GM12878 (cell line): ENCODE results near the gene SARM1. TPM values are rescaled to one million over a fixed set of nuclear protein-coding genes. Genes with fewer than 3 reads are reported as not detected.

Experiments used
- ATAC-seq: fragments of 200-7000 bp; cut with Tn5 transposase; 3 replicates; pipeline ENCODE4 v1.9.1; 2020; ENCODE audit warnings: mild to moderate bottlenecking, moderate library complexity
- BruUV-seq: library from RNA; stranded (reverse); fragments of 400-500 nt; replicated peaks from 2 replicates; lab custom pipeline; 2021; lab: Mats Ljungman, UMichigan
- CTCF ChIA-PET: fragments of 300-600 bp; sonication (Branson Sonifier 250); formaldehyde crosslinking; extraction: SDS; loops from one replicate; lab custom pipeline; 2021; ENCODE audit warnings: inconsistent platforms; lab: Yijun Ruan, JAX
- POLR2A ChIA-PET: fragments of 350-600 bp; formaldehyde crosslinking; extraction: SDS; loops from one replicate; lab custom pipeline; 2021; ENCODE audit warnings: inconsistent platforms; lab: Charles Lee
- RAD21 ChIA-PET: fragments of 300-600 bp; sonication (Branson Sonifier 250); formaldehyde crosslinking; loops from one replicate; lab custom pipeline; 2023; ENCODE audit warnings: antibody characterized with exemption; ENCODE audit not compliant: unreplicated experiment; lab: Charles Lee
- SMC1A ChIA-PET: fragments of 300-600 bp; sonication (Branson Sonifier 250); formaldehyde crosslinking; loops from one replicate; lab custom pipeline; 2023; ENCODE audit not compliant: unreplicated experiment, uncharacterized antibody; lab: Charles Lee
- DNase-seq: peaks from one replicate; pipeline ENCODE4 v3.0.0-alpha.2; 2011; ENCODE audit warnings: low read depth, low spot score
- FAIRE-seq: peaks from 3 replicates; lab custom pipeline; 2011; peaks lifted over from hg19 to GRCh38; lab: Jason Lieb, UNC
- H2AFZ ChIP-seq: 2 replicates; pipeline ENCODE4 v1.6.0; 2011; ENCODE audit warnings: low read depth, low read length, control low read depth; ENCODE audit not compliant: control insufficient read depth
- H3K27ac ChIP-seq: 2 replicates; pipeline ENCODE4 v1.5.1; 2011; ENCODE audit warnings: control low read depth; ENCODE audit not compliant: control insufficient read depth, insufficient read depth
- H3K27me3 ChIP-seq, 2 experiments: replicated peaks in 1 of 2; 2 replicates each; pipeline versions ENCODE4 v1.6.0 to v1.6.1; 2011; ENCODE audit warnings: low read length in 1 of 2; ENCODE audit not compliant: control insufficient read depth in 2 of 2, insufficient read depth in 2 of 2
- H3K36me3 ChIP-seq, 2 experiments: 2 replicates each; pipeline ENCODE4 v1.5.1; 2011; ENCODE audit warnings: low read length in 1 of 2; ENCODE audit not compliant: control insufficient read depth in 2 of 2, insufficient read depth in 2 of 2
- H3K4me1 ChIP-seq: 2 replicates; pipeline ENCODE4 v1.6.1; 2011; ENCODE audit warnings: mild to moderate bottlenecking, low read length, moderate library complexity, mixed read lengths; ENCODE audit not compliant: control insufficient read depth, insufficient read depth
- H3K4me2 ChIP-seq: 2 replicates; pipeline ENCODE4 v1.6.0; 2011; ENCODE audit warnings: control low read depth; ENCODE audit not compliant: control insufficient read depth, insufficient read depth
- H3K4me3 ChIP-seq: fragments of 200-600 bp; sonication (generic); 2 replicates; pipeline ENCODE4 v1.5.1; 2016
- H3K79me2 ChIP-seq: 2 replicates; pipeline ENCODE4 v1.6.0; 2011; ENCODE audit warnings: low read length; ENCODE audit not compliant: control insufficient read depth, insufficient read depth
- H3K9ac ChIP-seq: 2 replicates; pipeline ENCODE4 v1.8.0; 2011; ENCODE audit warnings: low read length, control low read depth, mixed read lengths; ENCODE audit not compliant: control insufficient read depth, insufficient read depth
- H3K9me3 ChIP-seq: replicated peaks from 3 replicates; pipeline ENCODE4 v1.5.1; 2011; ENCODE audit warnings: mild to moderate bottlenecking, low read length; ENCODE audit not compliant: control insufficient read depth, insufficient read depth
- H4K20me1 ChIP-seq: 2 replicates; pipeline ENCODE4 v1.6.0; 2011; ENCODE audit not compliant: control insufficient read depth, insufficient read depth
- ATF2 ChIP-seq: IDR thresholded peaks from 2 replicates; pipeline ENCODE4 v1.6.1; 2012; ENCODE audit warnings: low read length, inconsistent platforms
- ATF7 ChIP-seq: fragments of 450-650 bp; IDR thresholded peaks from 2 replicates; pipeline ENCODE4 v1.6.1; 2016; ENCODE audit warnings: low read depth, mild to moderate bottlenecking
- BMI1 ChIP-seq: fragments of 450-650 bp; IDR thresholded peaks from 2 replicates; pipeline ENCODE4 v1.6.1; 2016; ENCODE audit warnings: mild to moderate bottlenecking, moderate library complexity, borderline replicate concordance
- DPF2 ChIP-seq: fragments of 450-650 bp; IDR thresholded peaks from 2 replicates; pipeline ENCODE4 v1.6.1; 2017; ENCODE audit warnings: mild to moderate bottlenecking
- HCFC1 ChIP-seq: fragments of 150-350 bp; IDR thresholded peaks from 2 replicates; pipeline ENCODE4 v1.6.1; 2014; ENCODE audit warnings: low read length
- IKZF1 ChIP-seq: fragments of 450-650 bp; conservative IDR thresholded peaks from 2 replicates; pipeline ENCODE4 v1.6.1; 2017; ENCODE audit warnings: antibody characterized with exemption, mild to moderate bottlenecking
- IRF5 ChIP-seq: fragments of 450-650 bp; IDR thresholded peaks from 2 replicates; pipeline ENCODE4 v1.6.1; 2017; ENCODE audit warnings: borderline replicate concordance
- KLF5 ChIP-seq: fragments of 450-650 bp; IDR thresholded peaks from 2 replicates; pipeline ENCODE4 v1.6.1; 2014; ENCODE audit warnings: mild to moderate bottlenecking; ENCODE audit not compliant: partially characterized antibody
- RAD51 ChIP-seq: fragments of 450-650 bp; IDR thresholded peaks from 2 replicates; pipeline ENCODE4 v1.6.1; 2016; ENCODE audit warnings: moderate library complexity, mild to moderate bottlenecking, inconsistent platforms
- SIX5 ChIP-seq: IDR thresholded peaks from 2 replicates; pipeline ENCODE4 v1.6.1; 2011; ENCODE audit warnings: mild to moderate bottlenecking, low read depth, low read length, moderate library complexity; ENCODE audit not compliant: severe bottlenecking
- SMAD1 ChIP-seq: fragments of 450-650 bp; IDR thresholded peaks from 2 replicates; pipeline ENCODE4 v1.6.1; 2018; ENCODE audit warnings: mild to moderate bottlenecking, low read depth; ENCODE audit not compliant: partially characterized antibody
- SMAD5 ChIP-seq: IDR thresholded peaks from 2 replicates; pipeline ENCODE4 v1.6.1; 2016; ENCODE audit warnings: antibody characterized with exemption, low read depth
- SMC3 ChIP-seq: IDR thresholded peaks from 2 replicates; pipeline ENCODE4 v1.6.1; 2011; ENCODE audit warnings: low read length, improper control_type of control experiment, borderline replicate concordance
- SREBF2 ChIP-seq: IDR thresholded peaks from 2 replicates; pipeline ENCODE4 v1.6.1; 2012; ENCODE audit warnings: mild to moderate bottlenecking, low read length
- SRF ChIP-seq, 2 experiments: IDR thresholded peaks; 2 replicates each; pipeline ENCODE4 v1.6.1; 2011; ENCODE audit warnings: low read depth in 2 of 2, low read length in 2 of 2, mild to moderate bottlenecking in 1 of 2, moderate library complexity in 1 of 2
- ZBED1 ChIP-seq: IDR thresholded peaks from 2 replicates; pipeline ENCODE4 v1.6.1; 2016; ENCODE audit warnings: borderline replicate concordance
- ZSCAN29 ChIP-seq: fragments of 450-650 bp; IDR thresholded peaks from 2 replicates; pipeline ENCODE4 v1.6.1; 2017; ENCODE audit warnings: mild to moderate bottlenecking, moderate library complexity
- WGBS: methylation state at CpG from one replicate; pipeline ENCODE4 v1.1.6; 2016; ENCODE audit warnings: low lambda C conversion rate; ENCODE audit not compliant: insufficient replicate concordance, insufficient coverage; ENCODE audit errors: missing lambda C conversion rate; 5-methylcytosine and 5-hydroxymethylcytosine counted together
- in situ Hi-C: fragments of 300-500 bp; cut with MboI; formaldehyde crosslinking; loops from 9 replicates; pipeline ENCODE4 v1.14.3; 2018; ENCODE audit warnings: mixed read lengths
- intact Hi-C: fragments of 100-400 bp; cut with micrococcal nuclease; formaldehyde crosslinking; loops from one replicate; pipeline ENCODE4 v1.14.2; 2022; ENCODE audit not compliant: unreplicated experiment
- polyA plus RNA-seq, 11 experiments: library from polyadenylated mRNA; depleted of rRNA in 4 of 11; unstranded in 6 of 11; stranded (reverse) in 5 of 11; fragments of >200 nt; fragmentation: Nextera tagmentation in 4 of 11; fragmentation: Illumina TruSeq in 1 of 11; extraction: Ambion mirVana in 4 of 11; extraction: Trizol in 1 of 11; gene quantifications; 1 replicate in 1 of 11; 2 replicates in 10 of 11; pipeline versions ENCODE4 v1.2.1 to v1.2.3, GENCODE V29; 2011 to 2016; ENCODE audit warnings: inconsistent platforms in 2 of 11, missing spikeins in 2 of 11, low read depth in 1 of 11
- total RNA-seq, 4 experiments: library from RNA; depleted of rRNA in 3 of 4; stranded (reverse); fragments of >200 nt in 3 of 4; fragmentation: Illumina TruSeq in 1 of 4; extraction: Trizol in 1 of 4; gene quantifications; 2 replicates each; pipeline versions ENCODE4 v1.2.1 to v1.2.3, GENCODE V29; 2013 to 2021

The SARM1 gene
- total and polyA plus RNA-seq, 10 of the 15 experiments (the other 5 are each of a cell fraction or from before 2014, with no cell fraction given), result 0.56 to 25.3 (median 11.9) TPM

DNA sequence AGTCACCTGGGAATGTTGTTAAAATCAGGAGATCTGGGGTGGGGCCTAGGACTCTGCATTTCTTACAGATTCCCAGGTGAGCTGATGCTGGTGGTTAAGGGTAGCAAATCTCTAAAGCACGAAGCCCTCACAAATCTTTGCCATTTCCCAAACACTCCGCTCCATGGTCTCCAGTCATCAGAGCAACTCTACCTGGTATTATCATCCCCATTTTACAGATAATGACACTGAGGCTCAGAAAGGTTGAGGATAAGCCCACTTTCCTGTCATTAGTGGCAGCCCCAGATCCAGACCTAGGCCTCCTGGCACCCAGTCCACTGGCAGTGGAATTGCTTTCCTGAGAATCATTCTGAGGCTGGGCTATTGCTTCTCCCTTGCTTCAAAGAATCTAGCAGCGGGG is 25.8 kb downstream of the SARM1 start:
- RAD21 ChIA-PET, result no interaction called here
- Histone ChIP-seq H3K4me1 (no peaks in the 10 kb centered on the region; the same call in 1 of the 2 replicates), H3K9ac (no peak overlapping the region), H3K27me3 (no peaks in the 10 kb centered on the region), H4K20me1 (no peaks in the 10 kb centered on the region), H3K9me3 (no peaks in the 10 kb centered on the region), H3K36me3 (peaks cover 1 to 6% of the 10 kb centered on the region in 2 experiments; a peak in 3 of 4 replicates), H3K27ac (no peak overlapping the region), H3K4me3 (no peak overlapping the region), H3K4me2 (no peak overlapping the region), H2AFZ (no peak overlapping the region), H3K79me2 (no peaks in the 10 kb centered on the region)
- in situ Hi-C loops, result no loop called here
- TF ChIP-seq SMAD5, result no peak
- TF ChIP-seq SRF (IDR thresholded peaks at IDR 0.05; ENCODE audit: low read depth in 2 of 2, low read length in 2 of 2), result no peak
- TF ChIP-seq SMAD1, result no peak
- DNase-seq, result no peak
- CTCF ChIA-PET, result interaction anchor here (6.2 kb wide), 1 partner anchor 19 kb away, joined by 37 read pairs; no protein-coding TSS in a partner anchor
- BruUV-seq, result no TSS peak
- intact Hi-C loops, result no loop called here
- no peak for FAIRE-seq
- no peak for ATAC-seq
- SMC1A ChIA-PET, result no interaction called here
- POLR2A ChIA-PET, result no interaction called here
- WGBS, result 97% methylated on average over 3 of the region's 3 CpGs

DNA sequence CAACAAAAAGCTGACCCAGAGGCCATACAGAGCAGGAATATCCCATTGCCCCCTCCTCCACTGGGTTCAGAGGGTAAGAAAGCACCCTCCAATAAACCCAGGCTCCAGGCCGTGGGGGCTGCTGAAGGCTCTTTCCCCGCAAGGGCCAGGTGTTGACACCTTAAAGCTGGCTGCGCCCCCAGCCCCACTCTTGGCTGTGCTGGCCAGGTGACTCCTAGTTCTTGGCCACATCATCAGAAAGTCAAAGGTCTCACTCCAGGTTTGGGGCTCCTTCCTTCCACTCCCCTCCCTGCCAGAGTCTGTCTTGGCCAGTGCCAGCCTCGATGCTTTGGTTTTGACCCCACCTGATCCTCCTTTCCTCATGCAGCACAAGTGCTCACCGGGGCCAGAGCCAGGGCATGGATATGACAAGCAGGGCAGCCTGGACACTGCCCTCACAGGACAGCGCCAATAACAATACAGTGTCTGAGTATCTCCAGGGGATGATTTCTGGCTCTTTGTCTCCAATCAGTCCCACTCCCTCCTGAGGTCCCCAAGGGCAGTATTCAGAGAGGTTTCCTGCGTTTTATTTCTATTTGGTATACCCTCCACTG is 26.3 kb downstream of the SARM1 start:
- in situ Hi-C loops (no loop called here), intact Hi-C loops (no loop called here)
- H2AFZ ChIP-seq, result no peak overlapping the region
- no peak overlapping the region for H3K4me2 ChIP-seq
- no peak overlapping the region for H3K27ac ChIP-seq
- H3K4me3 ChIP-seq, result no peak overlapping the region
- CTCF ChIA-PET, result interaction anchor here (6.2 kb wide), 1 partner anchor 18 kb away, joined by 37 read pairs; no protein-coding TSS in a partner anchor
- H3K9me3 ChIP-seq, result no peaks in the 10 kb centered on the region
- RAD21 ChIA-PET, result interaction anchor here (1.1 kb wide), 1 partner anchor 19 kb away, joined by 3 read pairs; no protein-coding TSS in a partner anchor
- 69% methylated on average over 7 of the region's 7 CpGs for WGBS
- FAIRE-seq (no peak), DNase-seq (no peak), ATAC-seq (no peak)
- H3K36me3 ChIP-seq, result peaks cover 1 to 6% of the 10 kb centered on the region in 2 experiments; a peak in 3 of 4 replicates
- no peaks in the 10 kb centered on the region; the same call in 1 of the 2 replicates for H3K4me1 ChIP-seq
- no peaks in the 10 kb centered on the region for H3K27me3 ChIP-seq
- BruUV-seq, result no TSS peak
- H4K20me1 ChIP-seq, result no peaks in the 10 kb centered on the region
- no peak overlapping the region for H3K9ac ChIP-seq
- SMC1A ChIA-PET, result interaction anchor here (1.1 to 1.2 kb wide), 2 partner anchors 8 to 19 kb away, joined by 3 read pairs; no protein-coding TSS in a partner anchor
- POLR2A ChIA-PET, result interaction anchor here (1.0 kb wide), 1 partner anchor 62 kb away, joined by 3 read pairs; the partner anchor contains the start of gene TNFAIP1
- H3K79me2 ChIP-seq, result no peaks in the 10 kb centered on the region
- TF ChIP-seq RAD51, result no peak
- no peak for TF ChIP-seq BMI1
- TF ChIP-seq IKZF1, result no peak
- TF ChIP-seq SREBF2, result no peak
- no peak for TF ChIP-seq SMC3
- TF ChIP-seq IRF5, result no peak
- no peak for TF ChIP-seq ZSCAN29
- TF ChIP-seq SIX5, result no peak
- TF ChIP-seq DPF2, result no peak
- TF ChIP-seq KLF5, result no peak
- TF ChIP-seq HCFC1, result no peak
- no peak for TF ChIP-seq ATF2
- TF ChIP-seq ATF7, result no peak
- no peak for TF ChIP-seq ZBED1
- TF ChIP-seq SRF (IDR thresholded peaks at IDR 0.05; ENCODE audit: low read depth in 2 of 2, low read length in 2 of 2), result no peak
